ENCODE data around the gene NEK6. TPM values are rescaled to one million over a fixed set of nuclear protein-coding genes. Genes with fewer than 3 reads are reported as not detected.

Gene NEK6
- total RNA-seq, 1 experiment from 2014 or later, result 66.6 TPM

GRCh38 chr9:124284237-124284831 lies 26.6 kb downstream of the NEK6 start:
- Mint-ChIP-seq H3K27me3 (ENCODE audit: insufficient read depth, unreplicated experiment) (no peaks in the 10 kb centered on the region), H3K27ac (ENCODE audit: unreplicated experiment) (no peak overlapping the region), H3K36me3 (ENCODE audit: insufficient read depth, unreplicated experiment) (peaks cover 12% of the 10 kb centered on the region), H3K4me1 (ENCODE audit: low read depth, unreplicated experiment) (peaks cover 8% of the 10 kb centered on the region), H3K4me3 (ENCODE audit: unreplicated experiment) (no peak overlapping the region), H3K9me3 (ENCODE audit: unreplicated experiment) (no peaks in the 10 kb centered on the region)
- TF ChIP-seq CTCF (IDR thresholded peaks at IDR 0.05; ENCODE audit: insufficient read depth in 1 of 2, low read depth in 1 of 2, low read length in 1 of 2, severe bottlenecking in 1 of 2, unreplicated experiment in 1 of 2), result no peak
- no peak overlapping the region for H3K4me3 ChIP-seq (ENCODE audit: low read depth, low read length)
- no peak for DNase-seq
- CTCF ChIA-PET, result no interaction called here
- H3K27me3 ChIP-seq (replicated peaks; ENCODE audit: control insufficient read depth, insufficient read depth, low read length), result no peaks in the 10 kb centered on the region
- peaks cover 1% of the 10 kb centered on the region; the same call in 1 of the 2 replicates for H3K36me3 ChIP-seq (ENCODE audit: control insufficient read depth, insufficient read depth, low read length)
- intact Hi-C loops (cut with micrococcal nuclease; ENCODE audit: unreplicated experiment), result no loop called here
- peaks cover 12% of the 10 kb centered on the region; the same call in 1 of the 2 replicates for H3K4me1 ChIP-seq
- no TSS peak for BruUV-seq (replicated peaks)
- H3K9me3 ChIP-seq, result no peaks in the 10 kb centered on the region
- POLR2A ChIA-PET, result no interaction called here

GRCh38 chr9:124284940-124285441 lies 27.2 kb downstream of the NEK6 start:
- Histone ChIP-seq H3K9me3 (no peaks in the 10 kb centered on the region), H3K36me3 (ENCODE audit: control insufficient read depth, insufficient read depth, low read length) (peaks cover 1% of the 10 kb centered on the region; the same call in 1 of the 2 replicates), H3K4me1 (peaks cover 12% of the 10 kb centered on the region; the same call in 1 of the 2 replicates), H3K4me3 (ENCODE audit: low read depth, low read length) (no peak overlapping the region), H3K27me3 (replicated peaks; ENCODE audit: control insufficient read depth, insufficient read depth, low read length) (no peaks in the 10 kb centered on the region)
- DNase-seq, result no peak
- TF ChIP-seq CTCF (IDR thresholded peaks at IDR 0.05; ENCODE audit: insufficient read depth in 1 of 2, low read depth in 1 of 2, low read length in 1 of 2, severe bottlenecking in 1 of 2, unreplicated experiment in 1 of 2), result no peak
- no TSS peak for BruUV-seq (replicated peaks)
- Mint-ChIP-seq H3K4me1 (ENCODE audit: low read depth, unreplicated experiment) (peaks cover 8% of the 10 kb centered on the region), H3K27me3 (ENCODE audit: insufficient read depth, unreplicated experiment) (no peaks in the 10 kb centered on the region), H3K36me3 (ENCODE audit: insufficient read depth, unreplicated experiment) (peaks cover 17% of the 10 kb centered on the region), H3K27ac (ENCODE audit: unreplicated experiment) (no peak overlapping the region), H3K9me3 (ENCODE audit: unreplicated experiment) (no peaks in the 10 kb centered on the region), H3K4me3 (ENCODE audit: unreplicated experiment) (no peak overlapping the region)
- CTCF ChIA-PET, result no interaction called here
- intact Hi-C loops (cut with micrococcal nuclease; ENCODE audit: unreplicated experiment), result no loop called here
- POLR2A ChIA-PET, result no interaction called here

GRCh38 chr9:124285490-124285889 lies 27.7 kb downstream of the NEK6 start:
- Histone ChIP-seq H3K4me3 (ENCODE audit: low read depth, low read length) (no peak overlapping the region), H3K27me3 (replicated peaks; ENCODE audit: control insufficient read depth, insufficient read depth, low read length) (no peaks in the 10 kb centered on the region), H3K4me1 (peaks cover 12% of the 10 kb centered on the region; the same call in 1 of the 2 replicates), H3K36me3 (ENCODE audit: control insufficient read depth, insufficient read depth, low read length) (peaks cover 1% of the 10 kb centered on the region; the same call in 1 of the 2 replicates), H3K9me3 (no peaks in the 10 kb centered on the region)
- DNase-seq, result no peak
- H3K9me3 Mint-ChIP-seq (ENCODE audit: unreplicated experiment), result no peaks in the 10 kb centered on the region
- CTCF ChIA-PET, result no interaction called here
- no peaks in the 10 kb centered on the region for H3K27me3 Mint-ChIP-seq (ENCODE audit: insufficient read depth, unreplicated experiment)
- no peak overlapping the region for H3K27ac Mint-ChIP-seq (ENCODE audit: unreplicated experiment)
- H3K4me3 Mint-ChIP-seq (ENCODE audit: unreplicated experiment), result no peak overlapping the region
- peaks cover 17% of the 10 kb centered on the region for H3K36me3 Mint-ChIP-seq (ENCODE audit: insufficient read depth, unreplicated experiment)
- peaks cover 8% of the 10 kb centered on the region for H3K4me1 Mint-ChIP-seq (ENCODE audit: low read depth, unreplicated experiment)
- TF ChIP-seq CTCF (IDR thresholded peaks at IDR 0.05; ENCODE audit: insufficient read depth in 1 of 2, low read depth in 1 of 2, low read length in 1 of 2, severe bottlenecking in 1 of 2, unreplicated experiment in 1 of 2), result no peak
- POLR2A ChIA-PET, result no interaction called here
- BruUV-seq (replicated peaks), result no TSS peak
- intact Hi-C loops (cut with micrococcal nuclease; ENCODE audit: unreplicated experiment), result no loop called here

Measured in Caco-2 (cell line).